Endometrium (tissue), 2 donors: ENCODE measurements around the gene SLN.
"Not testable (repeated sequence)": the region's sequence is repeated elsewhere in the genome, so short reads cannot be mapped to it uniquely, and the experiment has no call there.

Source experiments
- FAIRE-seq: peaks from 2 replicates; lab custom pipeline; 2012; peaks lifted over from hg19 to GRCh38; lab: Jason Lieb, UNC
- donor health status: control.
- donor health status: control.

SLN gene

DNA sequence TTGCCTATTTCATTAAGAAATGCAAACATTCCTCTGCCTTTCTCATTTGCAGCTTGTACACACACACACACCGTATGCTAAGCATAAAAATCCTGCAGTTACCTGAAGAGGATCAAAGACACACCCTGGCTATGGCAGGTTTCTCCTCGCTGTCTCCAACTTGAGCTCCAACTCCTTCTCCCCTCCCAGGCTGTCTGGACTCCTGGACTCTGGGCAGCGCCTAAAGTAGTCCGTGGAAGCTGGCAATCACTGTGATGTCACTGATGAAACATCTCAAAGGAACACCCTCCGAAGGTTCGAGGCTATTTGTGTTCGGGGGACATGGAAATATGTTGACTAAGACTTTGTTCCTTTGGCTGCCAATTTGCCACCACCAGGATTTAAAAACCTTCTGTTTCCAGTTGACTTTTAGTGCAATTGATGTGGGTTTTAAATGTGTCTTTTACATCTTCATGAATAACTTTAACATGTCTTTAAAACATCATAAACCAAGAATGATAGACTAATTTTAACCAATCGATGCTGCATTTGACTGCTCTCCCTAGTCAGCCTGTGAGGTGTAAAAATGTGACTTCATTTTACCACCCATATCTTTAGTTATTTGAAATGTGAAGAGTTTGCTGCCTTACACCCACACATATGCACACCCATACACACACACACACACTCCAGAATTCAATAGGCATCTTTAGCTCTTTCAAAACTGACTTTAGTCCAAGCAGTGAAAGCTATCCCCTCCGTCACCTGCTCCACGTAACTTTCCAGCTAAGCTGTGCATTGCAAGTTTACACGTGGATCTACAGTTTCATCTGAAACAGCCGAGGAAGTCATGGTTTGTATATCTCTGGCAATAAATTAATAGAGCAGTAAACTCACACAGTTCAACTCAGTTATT lies at the start of gene SLN:
Gene SLN, minus strand, starts transcription at position 196 of the 895 bp plus-strand sequence.
- no peak for FAIRE-seq

GRCh38 chr11:107758719-107759355 lies 47.0 kb upstream of the SLN start:
- not testable (repeated sequence) for FAIRE-seq

GRCh38 chr11:107757661-107758060 lies 45.8 kb upstream of the SLN start:
- no peak for FAIRE-seq

- FAIRE-seq, result no peak
Observed at GRCh38 chr11:107756553-107756952, 44.7 kb upstream of the SLN start.

DNA sequence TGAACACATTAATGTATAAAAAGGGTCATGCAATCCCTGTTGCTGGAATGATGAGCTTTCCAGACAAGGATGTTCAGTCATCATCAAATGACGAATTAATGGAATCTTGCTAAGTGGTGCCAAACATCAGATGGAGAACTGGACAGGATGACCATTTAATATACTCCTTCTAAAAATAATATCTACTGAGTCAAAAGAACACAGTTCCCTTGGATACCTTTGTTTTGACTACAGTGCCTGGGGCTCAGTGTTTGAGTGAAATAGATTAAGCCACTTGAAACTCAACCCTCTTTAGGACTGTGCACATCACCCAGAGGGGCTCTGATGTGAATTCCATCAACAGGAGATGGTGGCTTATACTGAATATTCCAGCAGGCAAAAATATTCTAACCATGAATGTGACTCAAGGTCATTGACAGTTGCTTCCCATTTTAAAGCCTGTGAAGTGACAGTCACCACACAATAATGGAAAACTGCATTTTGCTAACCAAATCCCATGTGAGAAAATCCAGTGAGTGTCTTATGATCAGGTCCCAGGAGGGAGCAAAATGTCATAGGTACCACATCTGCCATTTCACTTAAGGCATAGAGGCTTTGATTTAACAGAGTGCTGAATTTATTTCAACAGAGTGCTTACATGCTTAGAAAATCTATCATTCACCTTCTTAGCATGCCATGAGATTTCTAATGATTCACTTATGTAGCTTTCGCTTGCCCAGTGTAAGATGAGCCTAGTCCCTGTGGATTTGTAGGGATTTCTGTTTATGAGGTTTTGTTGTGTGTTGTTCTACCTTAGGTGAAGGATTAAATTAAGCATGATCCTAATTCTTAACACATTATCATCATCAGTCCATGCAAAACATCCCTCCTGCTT lies 41.3 kb upstream of the SLN start:
- no peak for FAIRE-seq

DNA sequence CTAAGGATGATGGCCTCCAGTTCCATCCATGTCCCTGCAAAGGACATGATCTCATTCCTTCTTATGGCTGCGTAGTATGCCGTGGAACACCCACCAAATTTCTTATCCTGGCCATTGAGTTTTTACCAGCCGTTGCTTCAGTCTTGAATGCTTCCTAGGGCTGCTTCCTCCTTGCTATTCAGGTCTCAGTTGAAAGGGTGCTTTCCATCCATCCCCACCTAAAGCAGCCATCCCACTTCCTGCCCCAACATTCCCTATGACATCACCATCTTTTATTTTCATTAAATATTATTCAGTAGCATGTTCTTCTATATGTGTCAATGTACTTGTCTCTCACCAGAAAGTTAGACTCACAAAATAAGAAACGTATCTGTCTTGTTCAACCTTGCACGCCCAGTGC lies 40.7 kb upstream of the SLN start:
- no peak for FAIRE-seq

GRCh38 chr11:107751082-107751481 lies 39.2 kb upstream of the SLN start:
- no peak for FAIRE-seq

DNA sequence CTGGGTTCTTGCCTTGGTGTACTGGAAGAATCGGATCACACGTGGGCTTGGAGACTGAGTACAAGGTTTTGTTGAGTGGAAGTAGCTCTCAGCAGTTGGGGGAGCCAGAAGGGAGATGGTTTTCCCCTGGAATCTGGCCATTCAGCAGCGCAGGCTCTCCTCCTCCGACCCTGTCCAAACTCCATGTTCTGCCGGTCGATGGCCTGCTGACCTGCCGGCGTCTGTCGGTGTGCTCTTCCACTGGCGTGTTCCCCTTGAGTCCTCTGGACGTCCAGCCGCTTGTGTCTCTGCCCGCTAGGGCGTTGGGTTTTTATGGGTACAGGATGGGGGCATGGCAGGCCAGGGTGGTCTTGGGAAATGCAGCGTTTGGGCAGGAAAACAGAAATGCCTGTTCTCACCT lies 38.5 kb upstream of the SLN start:
- FAIRE-seq, result no peak

DNA sequence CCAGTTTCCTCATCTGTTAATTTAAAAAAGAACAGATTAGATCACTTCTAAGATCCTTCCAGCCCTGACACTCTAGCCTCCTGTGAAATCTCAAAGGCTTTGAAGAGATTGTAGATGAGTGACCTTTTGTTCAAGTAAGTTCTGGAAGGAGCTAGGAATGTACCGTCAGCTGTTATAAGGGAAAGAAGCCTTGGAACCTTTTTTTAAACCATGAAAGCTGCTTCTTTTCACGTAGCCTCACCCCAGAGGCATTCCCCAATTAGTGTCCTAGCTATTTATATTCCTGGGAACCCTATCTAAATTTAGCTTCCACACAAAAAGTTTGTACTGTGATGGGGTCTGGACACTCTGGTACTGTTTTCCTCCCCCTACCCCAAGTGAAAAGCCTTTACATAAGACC lies 35.8 kb upstream of the SLN start:
- FAIRE-seq, result no peak

GRCh38 chr11:107744736-107745135 lies 32.9 kb upstream of the SLN start:
- FAIRE-seq, result no peak

- FAIRE-seq, result no peak
Observed at GRCh38 chr11:107743191-107743590, 31.3 kb upstream of the SLN start.

DNA sequence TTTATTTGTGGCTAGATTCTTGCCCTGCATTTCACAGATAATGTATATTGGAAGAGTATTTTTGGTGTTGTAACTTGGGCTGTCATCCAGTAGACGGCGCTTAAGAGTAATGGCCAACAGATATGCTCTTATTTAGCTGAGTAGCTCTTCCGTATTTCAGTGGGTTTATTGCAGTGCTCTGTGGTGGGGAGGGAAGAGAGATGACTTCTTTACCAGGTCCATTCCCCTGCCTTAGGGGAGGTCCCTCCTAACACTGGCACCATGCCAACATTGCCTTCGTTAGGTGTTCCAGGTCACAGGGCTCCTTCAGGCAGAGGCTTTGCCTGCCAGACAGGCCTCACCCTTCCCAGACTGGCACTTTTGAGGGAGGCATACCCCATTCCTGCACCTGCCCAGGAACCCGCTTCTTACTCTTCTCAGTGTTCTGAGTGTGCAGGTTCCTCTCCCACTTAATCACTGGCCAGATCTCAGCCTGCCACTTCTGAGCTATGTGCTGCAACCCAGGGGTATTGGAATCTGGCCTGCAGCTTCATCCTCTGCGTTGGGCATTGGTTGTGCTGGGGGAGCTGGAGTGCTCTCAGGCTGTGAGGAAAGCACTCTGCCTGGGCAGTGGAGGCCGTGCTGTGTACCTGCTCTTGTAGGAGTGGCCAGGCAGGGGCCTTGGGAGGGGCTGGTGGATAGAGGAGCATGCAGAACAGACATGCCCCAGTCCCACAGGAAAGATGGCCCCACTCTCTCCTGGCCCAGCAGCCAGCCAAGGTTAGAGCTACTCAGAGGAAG lies 29.4 kb upstream of the SLN start:
- FAIRE-seq, result no peak

GRCh38 chr11:107740271-107740670 lies 28.4 kb upstream of the SLN start:
- FAIRE-seq, result no peak

GRCh38 chr11:107736546-107736945 lies 24.7 kb upstream of the SLN start:
- no peak for FAIRE-seq

- FAIRE-seq, result no peak
Observed at GRCh38 chr11:107733518-107733917, 21.7 kb upstream of the SLN start.

- FAIRE-seq, result no peak
Observed at GRCh38 chr11:107732689-107733051, 20.8 kb upstream of the SLN start.

GRCh38 chr11:107731941-107732688 lies 20.3 kb upstream of the SLN start:
- no peak for FAIRE-seq

- no peak for FAIRE-seq
Observed at GRCh38 chr11:107722662-107723061, 10.8 kb upstream of the SLN start.

GRCh38 chr11:107721207-107721606 lies 9.4 kb upstream of the SLN start:
- no peak for FAIRE-seq

GRCh38 chr11:107720303-107720774 lies 8.5 kb upstream of the SLN start:
- no peak for FAIRE-seq
